Suprapubic skin (tissue), 4 donors: ENCODE measurements around the gene TRIML1.

Source experiments
- CTCF ChIP-seq, 2 donors: fragments of 200-600 bp in 1 of 2; fragments of 450-650 bp in 1 of 2; sonication (generic) in 1 of 2; IDR thresholded peaks; one replicate each; pipeline ENCODE4 v1.5.1; 2016 to 2019; ENCODE audit warnings: antibody characterized with exemption in 2 of 2, mild to moderate bottlenecking in 1 of 2, moderate library complexity in 1 of 2
- EP300 ChIP-seq: sonication (generic); formaldehyde crosslinking; IDR thresholded peaks from one replicate; pipeline ENCODE4 v1.6.1; 2017; ENCODE audit warnings: antibody characterized with exemption
- POLR2A ChIP-seq, 2 donors: fragments of 450-650 bp; IDR thresholded peaks; one replicate each; pipeline ENCODE4 v1.6.1; 2017; ENCODE audit warnings: antibody characterized with exemption in 2 of 2, mild to moderate bottlenecking in 2 of 2, moderate library complexity in 2 of 2
- POLR2AphosphoS5 ChIP-seq, 3 donors: sonication (generic); formaldehyde crosslinking; IDR thresholded peaks; one replicate each; pipeline ENCODE4 v1.6.1; 2017; ENCODE audit warnings: antibody characterized with exemption in 3 of 3

- TF ChIP-seq CTCF (IDR thresholded peaks at IDR 0.05) = no peak
- TF ChIP-seq POLR2A (IDR thresholded peaks at IDR 0.05) = no peak
- no peak for TF ChIP-seq POLR2AphosphoS5 (IDR thresholded peaks at IDR 0.05)
- TF ChIP-seq EP300 = no peak
Measured at GRCh38 chr4:188145601-188146000, 6.4 kb downstream of the TRIML1 start.
